WI38 (cell line): Measurements from ENCODE around the gene ARHGEF26.

Experiments used
- H3K4me3 ChIP-seq: 2 replicates; pipeline ENCODE4 v1.5.1; 2011; ENCODE audit warnings: low read depth, mild to moderate bottlenecking, control low read depth, low read length
- TF ChIP-seq, protein P1 (sequence below): IDR thresholded peaks from 2 replicates; pipeline ENCODE4 v1.5.1; 2012; ENCODE audit warnings: low read depth, mild to moderate bottlenecking, control low read depth, low read length

Gene ARHGEF26, protein sequence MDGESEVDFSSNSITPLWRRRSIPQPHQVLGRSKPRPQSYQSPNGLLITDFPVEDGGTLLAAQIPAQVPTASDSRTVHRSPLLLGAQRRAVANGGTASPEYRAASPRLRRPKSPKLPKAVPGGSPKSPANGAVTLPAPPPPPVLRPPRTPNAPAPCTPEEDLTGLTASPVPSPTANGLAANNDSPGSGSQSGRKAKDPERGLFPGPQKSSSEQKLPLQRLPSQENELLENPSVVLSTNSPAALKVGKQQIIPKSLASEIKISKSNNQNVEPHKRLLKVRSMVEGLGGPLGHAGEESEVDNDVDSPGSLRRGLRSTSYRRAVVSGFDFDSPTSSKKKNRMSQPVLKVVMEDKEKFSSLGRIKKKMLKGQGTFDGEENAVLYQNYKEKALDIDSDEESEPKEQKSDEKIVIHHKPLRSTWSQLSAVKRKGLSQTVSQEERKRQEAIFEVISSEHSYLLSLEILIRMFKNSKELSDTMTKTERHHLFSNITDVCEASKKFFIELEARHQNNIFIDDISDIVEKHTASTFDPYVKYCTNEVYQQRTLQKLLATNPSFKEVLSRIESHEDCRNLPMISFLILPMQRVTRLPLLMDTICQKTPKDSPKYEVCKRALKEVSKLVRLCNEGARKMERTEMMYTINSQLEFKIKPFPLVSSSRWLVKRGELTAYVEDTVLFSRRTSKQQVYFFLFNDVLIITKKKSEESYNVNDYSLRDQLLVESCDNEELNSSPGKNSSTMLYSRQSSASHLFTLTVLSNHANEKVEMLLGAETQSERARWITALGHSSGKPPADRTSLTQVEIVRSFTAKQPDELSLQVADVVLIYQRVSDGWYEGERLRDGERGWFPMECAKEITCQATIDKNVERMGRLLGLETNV

DNA sequence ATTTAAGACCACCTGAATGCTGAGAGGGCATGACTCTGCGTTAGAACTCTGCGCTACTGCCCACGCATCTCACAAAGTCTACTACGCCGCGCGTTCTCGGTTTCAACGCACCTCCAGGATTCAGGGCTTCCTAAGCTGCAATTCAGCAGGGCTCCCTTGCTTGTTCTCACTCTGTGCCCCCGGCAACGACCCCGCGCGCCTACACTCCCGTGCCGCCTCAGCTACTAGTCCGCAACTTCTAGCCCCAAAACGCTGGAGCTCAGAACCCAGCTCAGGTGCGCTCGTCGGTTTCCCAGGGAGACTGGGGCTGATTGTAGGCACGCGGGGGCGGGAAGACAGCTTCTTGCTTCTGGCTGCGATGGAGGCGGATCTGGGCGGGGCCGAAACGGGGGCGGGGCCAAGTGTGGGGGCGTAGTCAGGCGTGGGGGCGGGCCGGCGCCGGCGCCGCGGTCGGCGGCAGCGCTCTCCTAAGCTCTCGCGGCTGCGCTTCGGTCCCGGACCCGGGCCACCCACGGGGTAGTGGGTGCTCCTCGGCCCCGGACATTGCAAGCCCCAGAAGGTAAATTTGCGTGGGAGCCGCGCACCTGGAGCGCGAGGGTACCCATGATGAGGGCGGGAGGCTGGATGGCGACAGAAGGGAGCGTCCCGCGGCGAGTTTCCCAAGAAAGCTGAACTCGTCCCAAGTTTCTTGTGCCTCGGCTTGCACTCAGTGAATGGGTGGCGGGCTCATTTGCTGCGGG is at the start of gene ARHGEF26:
Gene ARHGEF26 (plus strand): TSS at position 430 of the 740 bp plus-strand sequence. CDS start 603 bp downstream, outside the sequence.
- peak within 1 kb of the TSS; percentile 63 for H3K4me3 ChIP-seq
- TF ChIP-seq, protein P1, sequence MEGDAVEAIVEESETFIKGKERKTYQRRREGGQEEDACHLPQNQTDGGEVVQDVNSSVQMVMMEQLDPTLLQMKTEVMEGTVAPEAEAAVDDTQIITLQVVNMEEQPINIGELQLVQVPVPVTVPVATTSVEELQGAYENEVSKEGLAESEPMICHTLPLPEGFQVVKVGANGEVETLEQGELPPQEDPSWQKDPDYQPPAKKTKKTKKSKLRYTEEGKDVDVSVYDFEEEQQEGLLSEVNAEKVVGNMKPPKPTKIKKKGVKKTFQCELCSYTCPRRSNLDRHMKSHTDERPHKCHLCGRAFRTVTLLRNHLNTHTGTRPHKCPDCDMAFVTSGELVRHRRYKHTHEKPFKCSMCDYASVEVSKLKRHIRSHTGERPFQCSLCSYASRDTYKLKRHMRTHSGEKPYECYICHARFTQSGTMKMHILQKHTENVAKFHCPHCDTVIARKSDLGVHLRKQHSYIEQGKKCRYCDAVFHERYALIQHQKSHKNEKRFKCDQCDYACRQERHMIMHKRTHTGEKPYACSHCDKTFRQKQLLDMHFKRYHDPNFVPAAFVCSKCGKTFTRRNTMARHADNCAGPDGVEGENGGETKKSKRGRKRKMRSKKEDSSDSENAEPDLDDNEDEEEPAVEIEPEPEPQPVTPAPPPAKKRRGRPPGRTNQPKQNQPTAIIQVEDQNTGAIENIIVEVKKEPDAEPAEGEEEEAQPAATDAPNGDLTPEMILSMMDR = no peak

GRCh38 chr3:154074966-154075365 is 46.2 kb upstream of the ARHGEF26 start:
- no peak overlapping the region for H3K4me3 ChIP-seq
- TF ChIP-seq, protein P1 = no peak

DNA sequence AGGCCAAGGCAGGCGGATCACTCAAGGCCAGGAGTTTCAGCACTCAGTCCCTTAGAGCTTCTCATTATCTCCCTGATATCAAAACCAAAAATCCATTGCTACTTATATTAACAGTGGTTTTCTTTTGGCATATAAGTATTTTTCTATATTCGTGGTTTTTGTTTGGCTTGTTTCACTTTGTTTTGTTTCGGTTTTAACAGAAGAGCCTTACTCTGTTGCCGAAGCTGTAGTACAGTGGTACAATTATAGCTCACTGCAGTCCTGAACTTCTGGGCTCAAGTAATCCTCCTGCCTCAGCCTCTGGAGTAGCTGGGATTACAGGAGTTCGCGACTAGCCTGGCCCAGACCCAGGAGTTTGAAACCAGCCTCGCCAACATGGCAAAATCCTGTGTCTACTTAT is 42.5 kb upstream of the ARHGEF26 start:
- H3K4me3 ChIP-seq = no peak overlapping the region
- TF ChIP-seq, protein P1 = no peak

DNA sequence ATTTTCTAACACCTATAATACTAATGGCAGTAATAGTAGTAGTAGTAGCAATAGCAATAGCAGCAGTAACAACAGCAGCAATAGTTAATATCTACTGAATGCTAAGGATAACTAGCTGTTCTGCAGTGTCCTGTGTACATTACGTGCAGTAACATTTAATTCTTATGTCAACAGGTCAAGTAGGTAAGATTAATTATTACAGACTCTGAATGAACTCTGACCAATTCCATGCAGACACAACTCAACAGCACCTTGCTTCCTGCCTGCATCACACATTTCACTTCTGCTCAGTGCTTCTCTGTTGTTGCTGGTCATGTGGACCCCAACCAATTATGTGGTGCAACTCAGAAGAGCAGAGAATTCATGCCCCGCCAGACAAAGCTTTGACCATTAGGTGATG is 39.9 kb upstream of the ARHGEF26 start:
- no peak overlapping the region for H3K4me3 ChIP-seq
- TF ChIP-seq, protein P1 = no peak

- H3K4me3 ChIP-seq = no peak overlapping the region
- TF ChIP-seq, protein P1 = no peak
Measured at GRCh38 chr3:154085071-154085470, 36.1 kb upstream of the ARHGEF26 start.

GRCh38 chr3:154085799-154086198 is 35.4 kb upstream of the ARHGEF26 start:
- TF ChIP-seq, protein P1 = no peak
- no peak overlapping the region for H3K4me3 ChIP-seq
